D341Med (cell line): Measurements from ENCODE around the gene KCNC4.

Experiments
- DNase-seq: peaks from one replicate; pipeline ENCODE4 v3.0.0; 2012; ENCODE audit warnings: low spot score

The KCNC4 gene

DNA sequence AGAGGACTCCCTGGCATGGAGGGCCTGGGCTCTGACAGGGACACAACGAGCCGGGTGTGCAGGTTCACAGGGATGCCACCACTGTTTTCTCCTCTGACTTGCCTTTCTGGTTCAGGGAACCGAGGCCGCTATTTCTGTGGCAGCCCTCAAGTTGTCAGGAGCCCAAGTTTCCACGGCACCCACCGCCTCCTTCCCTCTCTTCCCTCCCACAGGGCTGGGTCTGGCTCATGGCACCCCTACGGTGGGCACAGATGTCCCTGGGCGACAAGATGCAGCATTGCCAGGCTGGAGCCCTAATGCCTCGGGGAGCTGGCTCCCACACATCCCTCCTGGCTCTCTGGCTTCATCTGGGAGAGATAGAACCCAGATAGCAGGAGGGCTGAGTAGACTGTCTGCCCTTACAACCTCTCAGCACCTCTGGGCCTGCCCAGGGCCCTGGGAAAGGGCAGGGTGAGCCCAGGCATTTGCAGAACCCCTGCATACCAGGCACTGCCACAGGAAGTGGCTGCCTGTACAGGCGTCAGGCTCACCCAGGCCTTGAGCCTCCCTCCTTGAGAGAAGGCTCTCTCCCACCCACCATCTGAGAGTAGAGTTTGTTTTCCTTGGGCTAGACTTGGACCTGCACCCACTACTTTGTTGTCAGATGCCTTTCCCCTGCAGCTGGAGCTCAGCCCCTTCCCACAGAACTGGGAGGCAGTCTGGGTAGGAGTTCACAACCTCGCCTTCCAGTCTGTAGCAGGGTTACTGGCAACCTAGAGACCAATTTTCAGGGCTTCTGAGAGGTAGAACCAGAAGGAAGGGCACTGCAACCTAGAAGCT is 20.5 kb downstream of the KCNC4 start:
- DNase-seq, result no peak

- no peak for DNase-seq
These were observed 23.7 kb downstream of the KCNC4 start for GRCh38 chr1:110233861-110234260.

DNA sequence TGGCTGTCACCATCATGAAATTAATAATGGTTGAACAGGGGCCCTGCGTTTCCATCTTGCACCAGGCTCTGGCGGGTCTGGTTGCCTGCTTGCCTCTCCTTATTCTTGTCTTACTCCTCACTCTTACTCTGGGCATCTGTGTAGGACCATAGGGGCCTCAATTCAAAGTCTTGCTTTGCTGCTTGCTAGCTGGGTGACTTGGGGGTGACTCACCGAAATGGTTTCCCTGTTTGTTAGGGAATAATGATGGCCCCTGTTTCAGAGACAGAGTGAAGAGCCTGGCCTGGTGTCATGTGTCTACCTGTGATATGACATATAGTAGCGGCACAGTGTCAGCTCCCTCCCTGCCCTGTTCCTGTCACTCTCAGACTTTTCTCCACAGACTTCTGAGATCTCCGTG is 24.6 kb downstream of the KCNC4 start:
- DNase-seq, result no peak

- no peak for DNase-seq
These were observed 25.2 kb downstream of the KCNC4 start for GRCh38 chr1:110235181-110235833.

- DNase-seq, result no peak
These were observed 25.9 kb downstream of the KCNC4 start for GRCh38 chr1:110235834-110236682.

- DNase-seq, result no peak
These were observed 27.5 kb downstream of the KCNC4 start for GRCh38 chr1:110237386-110238152.

GRCh38 chr1:110239441-110240430 is 29.6 kb downstream of the KCNC4 start:
- DNase-seq, result no peak

DNA sequence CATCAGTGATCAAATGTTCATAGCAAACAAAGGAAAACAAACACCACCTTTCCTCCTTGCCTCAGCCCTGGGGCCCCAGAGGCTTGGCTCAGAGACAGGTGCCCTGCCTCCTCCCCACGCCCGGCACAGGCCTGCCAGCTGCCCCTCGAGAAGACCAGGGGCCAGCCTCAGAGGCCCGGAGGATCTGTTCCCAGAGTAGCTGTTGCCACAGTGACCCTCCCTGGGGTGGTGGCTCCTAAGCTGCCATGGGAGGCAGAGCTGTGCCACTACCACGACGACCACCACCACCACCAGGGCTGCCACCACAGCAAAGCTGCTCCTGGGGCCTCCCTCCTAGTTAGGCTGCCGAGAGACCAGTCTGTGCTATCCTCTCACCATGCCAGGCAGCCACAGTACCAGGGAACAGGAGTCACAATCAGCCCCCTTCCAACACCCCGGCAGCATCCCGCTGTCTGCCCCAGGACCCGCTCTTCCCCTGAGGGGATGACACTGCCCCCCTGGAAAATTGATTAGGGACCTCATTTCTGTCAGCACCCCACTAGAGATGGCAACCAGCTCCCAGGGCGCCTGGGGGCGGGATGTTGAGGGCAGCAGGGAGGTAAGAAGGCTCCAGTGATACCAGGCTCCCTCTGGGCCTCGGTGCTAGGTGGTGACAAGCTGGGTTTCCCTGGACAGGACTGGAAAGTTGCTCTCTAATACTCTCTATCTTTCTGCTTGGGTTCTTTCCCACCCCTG is 30.5 kb downstream of the KCNC4 start:
- no peak for DNase-seq

DNA sequence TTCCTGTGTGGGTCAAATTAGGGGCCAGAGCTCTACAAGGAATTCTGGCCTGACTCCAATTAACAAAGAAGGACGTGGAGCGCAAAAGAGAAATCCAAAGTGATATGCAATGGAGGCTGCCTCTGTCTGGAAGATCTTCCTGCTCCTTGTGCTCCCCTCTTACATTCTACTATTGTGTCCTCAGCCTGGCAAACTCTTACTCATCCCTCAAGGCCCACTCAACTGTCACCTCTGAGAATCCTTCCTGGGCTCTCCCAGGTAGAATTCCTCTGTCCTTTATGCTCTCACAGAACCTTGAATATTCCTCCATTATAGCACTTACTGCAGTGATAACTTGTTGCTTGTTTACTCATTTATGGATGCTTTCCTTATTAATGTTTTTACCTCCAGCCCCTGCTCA is 31.4 kb downstream of the KCNC4 start:
- no peak for DNase-seq

DNA sequence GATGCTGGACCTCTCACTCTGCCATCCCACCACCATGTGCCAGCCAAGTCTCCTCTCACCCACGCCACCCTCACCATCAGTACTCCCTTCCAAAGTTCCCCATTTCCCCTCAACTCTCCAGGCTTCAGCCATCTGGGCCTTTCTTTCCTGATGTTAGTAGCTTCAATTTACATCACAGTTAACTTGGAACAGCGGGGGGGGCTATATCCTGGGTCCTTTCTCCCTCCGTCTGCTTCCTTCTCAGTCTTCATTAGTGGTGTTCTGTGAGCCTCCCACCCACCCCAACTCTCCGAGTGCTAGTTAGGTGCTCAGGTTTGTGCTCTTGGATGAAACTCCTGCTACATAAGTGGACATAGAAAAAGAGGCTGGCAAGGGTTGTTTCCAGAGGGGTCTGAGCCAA is 31.9 kb downstream of the KCNC4 start:
- no peak for DNase-seq

GRCh38 chr1:110242731-110243130 is 32.6 kb downstream of the KCNC4 start:
- DNase-seq, result no peak

DNA sequence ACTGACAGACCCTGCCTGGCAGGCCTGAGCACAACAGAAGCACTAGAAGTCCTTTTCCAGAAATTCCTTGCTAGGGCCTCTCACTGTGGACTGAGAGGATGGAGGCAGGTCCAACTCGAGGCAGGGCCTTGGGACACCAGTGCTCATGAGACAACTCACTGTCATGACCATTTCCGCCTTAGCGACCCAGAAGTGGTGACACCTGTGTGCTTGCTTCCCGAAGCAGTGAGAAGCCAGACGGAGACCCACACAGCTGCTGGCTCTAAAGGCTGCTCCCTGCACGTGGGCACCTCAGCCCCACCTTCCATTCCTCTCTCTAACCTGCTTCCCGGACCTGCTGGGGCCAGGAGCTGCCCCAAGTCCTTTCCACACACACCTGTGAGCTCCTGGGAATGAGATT is 33.0 kb downstream of the KCNC4 start:
- no peak for DNase-seq

GRCh38 chr1:110243574-110243973 is 33.5 kb downstream of the KCNC4 start:
- no peak for DNase-seq

- no peak for DNase-seq
These were observed 35.9 kb downstream of the KCNC4 start for GRCh38 chr1:110245876-110246620.

DNA sequence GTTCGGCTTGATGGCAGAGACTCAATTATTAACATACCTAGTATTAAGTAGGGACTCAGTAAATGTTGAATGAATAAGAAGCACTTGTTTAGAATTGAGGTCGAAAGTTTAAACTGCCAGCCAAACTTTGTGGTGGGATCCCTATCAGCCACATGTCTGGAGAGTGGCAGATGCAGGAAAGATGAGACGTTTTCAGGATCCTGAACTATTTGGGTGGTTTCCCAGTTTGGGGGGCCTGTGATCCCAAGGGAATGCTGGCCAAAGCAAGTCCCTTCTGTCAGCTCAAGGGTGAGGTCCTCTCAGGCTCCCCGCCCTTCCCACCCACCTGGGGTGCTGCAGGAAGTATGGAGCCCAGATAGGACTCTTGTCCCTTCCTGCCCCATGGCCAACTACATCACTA is 38.6 kb downstream of the KCNC4 start:
- DNase-seq, result no peak

DNA sequence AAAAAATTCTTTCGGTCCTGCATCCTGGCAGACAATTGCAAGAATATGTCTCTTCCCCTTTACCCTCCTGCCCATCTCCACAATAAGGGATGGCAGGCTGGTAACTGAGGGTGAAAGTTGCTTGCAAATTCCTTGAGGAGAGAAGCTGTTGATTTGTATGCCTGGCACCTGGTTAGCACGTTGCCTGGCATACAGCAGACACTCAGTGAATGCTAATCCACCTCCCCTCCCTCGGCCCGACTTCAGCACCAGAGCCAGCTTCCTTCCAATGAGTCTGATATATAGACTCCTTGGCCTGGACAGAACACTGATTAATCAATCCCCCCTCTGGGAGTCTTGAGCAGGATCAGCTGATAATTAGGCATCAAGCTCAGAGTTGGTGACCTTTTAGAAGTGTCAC is 39.1 kb downstream of the KCNC4 start:
- no peak for DNase-seq

DNA sequence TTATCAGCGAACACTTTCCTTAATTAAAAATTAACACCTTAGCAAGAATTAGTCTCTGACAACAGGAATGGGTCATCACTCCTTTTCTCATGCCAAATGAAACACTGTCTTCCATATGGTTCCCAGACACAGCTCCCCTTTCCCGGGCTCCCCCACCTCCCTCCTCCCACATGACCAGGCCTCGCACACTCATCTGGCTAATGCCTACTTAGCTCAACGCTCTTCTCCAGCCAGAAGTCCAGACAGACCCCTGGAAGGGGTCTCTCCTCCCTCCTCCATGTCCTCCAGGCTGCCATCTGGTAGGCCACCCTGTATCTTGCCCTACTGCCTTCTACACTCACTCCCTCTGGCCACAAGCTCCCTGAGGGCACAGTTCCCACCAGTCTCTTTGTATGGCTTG is 39.9 kb downstream of the KCNC4 start:
- DNase-seq, result no peak

GRCh38 chr1:110250749-110251148 is 40.6 kb downstream of the KCNC4 start:
- no peak for DNase-seq

DNA sequence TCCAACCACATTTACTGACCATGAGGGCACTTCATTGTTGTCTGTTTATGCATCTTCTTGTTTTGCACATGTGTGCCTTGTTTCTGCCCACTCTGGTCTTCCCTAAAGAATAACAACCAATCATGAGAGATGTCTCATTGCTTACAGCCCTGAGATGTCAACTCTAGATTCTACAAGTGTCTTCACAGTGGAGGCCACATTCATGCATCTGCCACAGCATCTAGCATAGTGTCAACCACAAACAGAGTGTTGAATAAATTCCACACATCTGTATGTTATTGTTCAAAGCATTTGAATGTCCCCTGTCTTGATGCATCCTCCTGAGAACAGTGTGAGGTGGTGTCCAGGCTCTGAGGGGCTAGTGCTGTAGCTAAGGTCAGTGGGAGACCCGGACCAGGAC is 43.1 kb downstream of the KCNC4 start:
- no peak for DNase-seq
